HEK293 (cell line): ENCODE results near the gene TEAD3.

Source experiments
- CTCF ChIP-seq: fragments of 450-650 bp; formaldehyde crosslinking; IDR thresholded peaks from 2 replicates; pipeline ENCODE4 v1.5.1; 2016; ENCODE audit warnings: missing biosample characterization, missing genetic modification characterization
- MYNN ChIP-seq: fragments of 450-650 bp; formaldehyde crosslinking; IDR thresholded peaks from 2 replicates; pipeline ENCODE4 v1.5.1; 2016; ENCODE audit warnings: missing biosample characterization, missing genetic modification characterization, borderline replicate concordance
- MZF1 ChIP-seq: fragments of 450-650 bp; formaldehyde crosslinking; IDR thresholded peaks from 2 replicates; pipeline ENCODE4 v1.5.1; 2017; ENCODE audit warnings: missing biosample characterization, missing genetic modification characterization, borderline replicate concordance
- ZBTB21 ChIP-seq: fragments of 450-650 bp; formaldehyde crosslinking; IDR thresholded peaks from 2 replicates; pipeline ENCODE4 v1.5.1; 2017; ENCODE audit warnings: missing biosample characterization, missing genetic modification characterization
- ZFP37 ChIP-seq: fragments of 450-650 bp; formaldehyde crosslinking; IDR thresholded peaks from 2 replicates; pipeline ENCODE4 v1.5.1; 2016; ENCODE audit warnings: missing biosample characterization, missing genetic modification characterization
- ZNF221 ChIP-seq: fragments of 450-650 bp; formaldehyde crosslinking; IDR thresholded peaks from 2 replicates; pipeline ENCODE4 v1.5.1; 2017; ENCODE audit warnings: missing biosample characterization, missing genetic modification characterization, borderline replicate concordance
- ZNF24 ChIP-seq: fragments of 450-650 bp; formaldehyde crosslinking; IDR thresholded peaks from 2 replicates; pipeline ENCODE4 v1.5.1; 2016; ENCODE audit warnings: missing biosample characterization, missing genetic modification characterization
- ZNF394 ChIP-seq: fragments of 450-650 bp; formaldehyde crosslinking; IDR thresholded peaks from 2 replicates; pipeline ENCODE4 v1.5.1; 2016; ENCODE audit warnings: missing biosample characterization, missing genetic modification characterization, mild to moderate bottlenecking, moderate library complexity, borderline replicate concordance
- ZNF670 ChIP-seq: fragments of 450-650 bp; formaldehyde crosslinking; IDR thresholded peaks from 2 replicates; pipeline ENCODE4 v1.5.1; 2016; ENCODE audit warnings: missing biosample characterization, missing genetic modification characterization, low read depth
- ZNF707 ChIP-seq: fragments of 450-650 bp; formaldehyde crosslinking; IDR thresholded peaks from 2 replicates; pipeline ENCODE4 v1.5.1; 2016; ENCODE audit warnings: missing biosample characterization, missing genetic modification characterization
- TF ChIP-seq, protein P1 (sequence below): fragments of 450-650 bp; formaldehyde crosslinking; IDR thresholded peaks from 2 replicates; pipeline ENCODE4 v1.5.1; 2016; ENCODE audit warnings: missing biosample characterization, missing genetic modification characterization
- TF ChIP-seq, protein P2 (sequence below): fragments of 450-650 bp; formaldehyde crosslinking; IDR thresholded peaks from 2 replicates; pipeline ENCODE4 v1.5.1; 2016; ENCODE audit warnings: missing biosample characterization, missing genetic modification characterization

- TF ChIP-seq CTCF (tag by site-specific recombination), result no peak
- no peak for TF ChIP-seq ZNF707 (tag by site-specific recombination)
- no peak for TF ChIP-seq ZFP37 (tag by site-specific recombination)
- TF ChIP-seq ZBTB21 (tag by site-specific recombination), result no peak
- TF ChIP-seq ZNF24 (tag by site-specific recombination), result no peak
- TF ChIP-seq, protein P1, sequence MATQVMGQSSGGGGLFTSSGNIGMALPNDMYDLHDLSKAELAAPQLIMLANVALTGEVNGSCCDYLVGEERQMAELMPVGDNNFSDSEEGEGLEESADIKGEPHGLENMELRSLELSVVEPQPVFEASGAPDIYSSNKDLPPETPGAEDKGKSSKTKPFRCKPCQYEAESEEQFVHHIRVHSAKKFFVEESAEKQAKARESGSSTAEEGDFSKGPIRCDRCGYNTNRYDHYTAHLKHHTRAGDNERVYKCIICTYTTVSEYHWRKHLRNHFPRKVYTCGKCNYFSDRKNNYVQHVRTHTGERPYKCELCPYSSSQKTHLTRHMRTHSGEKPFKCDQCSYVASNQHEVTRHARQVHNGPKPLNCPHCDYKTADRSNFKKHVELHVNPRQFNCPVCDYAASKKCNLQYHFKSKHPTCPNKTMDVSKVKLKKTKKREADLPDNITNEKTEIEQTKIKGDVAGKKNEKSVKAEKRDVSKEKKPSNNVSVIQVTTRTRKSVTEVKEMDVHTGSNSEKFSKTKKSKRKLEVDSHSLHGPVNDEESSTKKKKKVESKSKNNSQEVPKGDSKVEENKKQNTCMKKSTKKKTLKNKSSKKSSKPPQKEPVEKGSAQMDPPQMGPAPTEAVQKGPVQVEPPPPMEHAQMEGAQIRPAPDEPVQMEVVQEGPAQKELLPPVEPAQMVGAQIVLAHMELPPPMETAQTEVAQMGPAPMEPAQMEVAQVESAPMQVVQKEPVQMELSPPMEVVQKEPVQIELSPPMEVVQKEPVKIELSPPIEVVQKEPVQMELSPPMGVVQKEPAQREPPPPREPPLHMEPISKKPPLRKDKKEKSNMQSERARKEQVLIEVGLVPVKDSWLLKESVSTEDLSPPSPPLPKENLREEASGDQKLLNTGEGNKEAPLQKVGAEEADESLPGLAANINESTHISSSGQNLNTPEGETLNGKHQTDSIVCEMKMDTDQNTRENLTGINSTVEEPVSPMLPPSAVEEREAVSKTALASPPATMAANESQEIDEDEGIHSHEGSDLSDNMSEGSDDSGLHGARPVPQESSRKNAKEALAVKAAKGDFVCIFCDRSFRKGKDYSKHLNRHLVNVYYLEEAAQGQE (tag by site-specific recombination), result no peak
- TF ChIP-seq ZNF221 (tag by site-specific recombination), result no peak
- TF ChIP-seq ZNF670 (tag by site-specific recombination), result no peak
- TF ChIP-seq MYNN (tag by site-specific recombination), result no peak
- no peak for TF ChIP-seq MZF1
- TF ChIP-seq, protein P2, sequence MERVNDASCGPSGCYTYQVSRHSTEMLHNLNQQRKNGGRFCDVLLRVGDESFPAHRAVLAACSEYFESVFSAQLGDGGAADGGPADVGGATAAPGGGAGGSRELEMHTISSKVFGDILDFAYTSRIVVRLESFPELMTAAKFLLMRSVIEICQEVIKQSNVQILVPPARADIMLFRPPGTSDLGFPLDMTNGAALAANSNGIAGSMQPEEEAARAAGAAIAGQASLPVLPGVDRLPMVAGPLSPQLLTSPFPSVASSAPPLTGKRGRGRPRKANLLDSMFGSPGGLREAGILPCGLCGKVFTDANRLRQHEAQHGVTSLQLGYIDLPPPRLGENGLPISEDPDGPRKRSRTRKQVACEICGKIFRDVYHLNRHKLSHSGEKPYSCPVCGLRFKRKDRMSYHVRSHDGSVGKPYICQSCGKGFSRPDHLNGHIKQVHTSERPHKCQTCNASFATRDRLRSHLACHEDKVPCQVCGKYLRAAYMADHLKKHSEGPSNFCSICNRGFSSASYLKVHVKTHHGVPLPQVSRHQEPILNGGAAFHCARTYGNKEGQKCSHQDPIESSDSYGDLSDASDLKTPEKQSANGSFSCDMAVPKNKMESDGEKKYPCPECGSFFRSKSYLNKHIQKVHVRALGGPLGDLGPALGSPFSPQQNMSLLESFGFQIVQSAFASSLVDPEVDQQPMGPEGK (tag by site-specific recombination), result no peak
- no peak for TF ChIP-seq ZNF394 (tag by site-specific recombination)
Observed at GRCh38 chr6:35516712-35517111, 19.8 kb upstream of the TEAD3 start.
